Measurements from ENCODE around the gene FOXN3.

DNA sequence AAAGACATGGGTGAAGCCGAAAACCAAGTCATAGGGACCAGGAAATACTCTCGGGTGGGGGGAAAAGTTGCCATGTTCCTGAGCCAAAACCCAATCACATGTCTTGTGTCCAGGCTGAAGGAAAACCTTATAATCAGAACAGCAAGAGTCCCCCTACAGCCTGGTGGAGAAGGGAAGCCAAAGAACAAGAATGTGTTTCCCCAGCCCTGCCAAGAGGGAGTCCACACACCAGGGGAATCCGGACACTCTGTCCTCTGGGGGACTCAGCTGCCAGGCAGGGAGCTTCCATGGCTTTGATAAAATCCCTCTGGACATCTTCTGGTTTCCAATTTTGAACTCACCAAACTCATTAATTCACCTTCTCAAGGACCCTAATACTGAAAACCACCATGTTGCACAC is 273.0 kb downstream of the FOXN3 start:
- TF ChIP-seq, protein P1, sequence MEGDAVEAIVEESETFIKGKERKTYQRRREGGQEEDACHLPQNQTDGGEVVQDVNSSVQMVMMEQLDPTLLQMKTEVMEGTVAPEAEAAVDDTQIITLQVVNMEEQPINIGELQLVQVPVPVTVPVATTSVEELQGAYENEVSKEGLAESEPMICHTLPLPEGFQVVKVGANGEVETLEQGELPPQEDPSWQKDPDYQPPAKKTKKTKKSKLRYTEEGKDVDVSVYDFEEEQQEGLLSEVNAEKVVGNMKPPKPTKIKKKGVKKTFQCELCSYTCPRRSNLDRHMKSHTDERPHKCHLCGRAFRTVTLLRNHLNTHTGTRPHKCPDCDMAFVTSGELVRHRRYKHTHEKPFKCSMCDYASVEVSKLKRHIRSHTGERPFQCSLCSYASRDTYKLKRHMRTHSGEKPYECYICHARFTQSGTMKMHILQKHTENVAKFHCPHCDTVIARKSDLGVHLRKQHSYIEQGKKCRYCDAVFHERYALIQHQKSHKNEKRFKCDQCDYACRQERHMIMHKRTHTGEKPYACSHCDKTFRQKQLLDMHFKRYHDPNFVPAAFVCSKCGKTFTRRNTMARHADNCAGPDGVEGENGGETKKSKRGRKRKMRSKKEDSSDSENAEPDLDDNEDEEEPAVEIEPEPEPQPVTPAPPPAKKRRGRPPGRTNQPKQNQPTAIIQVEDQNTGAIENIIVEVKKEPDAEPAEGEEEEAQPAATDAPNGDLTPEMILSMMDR (IDR thresholded peaks at IDR 0.05 in 4 of 5, conservative IDR thresholded peaks at IDR 0.05 in 1 of 5): no peak
- TF ChIP-seq POLR2A (IDR thresholded peaks at IDR 0.05): no peak

Data from gastrocnemius medialis (tissue), 4 donors.